Measurements from ENCODE around the gene OR7E24.
"Not testable (repeated sequence)": the region's sequence is repeated elsewhere in the genome, so short reads cannot be mapped to it uniquely, and the experiment has no call there.

OR7E24 gene

DNA sequence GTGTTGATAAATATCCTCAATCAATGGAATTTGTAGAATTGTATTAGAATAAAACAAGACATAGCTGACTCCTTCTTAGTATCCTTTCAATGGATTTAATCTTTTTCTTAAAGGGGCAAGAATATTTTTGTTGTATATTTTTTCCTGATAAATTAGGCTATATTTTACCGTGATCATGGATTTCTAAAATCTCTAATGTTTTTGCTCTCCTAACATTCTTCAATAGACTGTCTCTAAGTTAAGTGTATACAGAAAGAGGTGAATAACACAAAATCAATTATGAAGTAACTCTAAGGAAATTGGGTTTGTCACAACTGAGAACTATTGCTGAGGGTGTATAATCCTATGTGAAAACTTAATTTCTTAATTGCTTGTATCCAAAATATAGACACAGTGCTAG lies at the start of gene OR7E24:
TSS of gene OR7E24 (plus strand) at position 301 of the 400 bp plus-strand sequence. CDS start 114 bp downstream, outside the sequence.
- DNase-seq (ENCODE audit: low read depth in 2 of 2), result no peak

DNA sequence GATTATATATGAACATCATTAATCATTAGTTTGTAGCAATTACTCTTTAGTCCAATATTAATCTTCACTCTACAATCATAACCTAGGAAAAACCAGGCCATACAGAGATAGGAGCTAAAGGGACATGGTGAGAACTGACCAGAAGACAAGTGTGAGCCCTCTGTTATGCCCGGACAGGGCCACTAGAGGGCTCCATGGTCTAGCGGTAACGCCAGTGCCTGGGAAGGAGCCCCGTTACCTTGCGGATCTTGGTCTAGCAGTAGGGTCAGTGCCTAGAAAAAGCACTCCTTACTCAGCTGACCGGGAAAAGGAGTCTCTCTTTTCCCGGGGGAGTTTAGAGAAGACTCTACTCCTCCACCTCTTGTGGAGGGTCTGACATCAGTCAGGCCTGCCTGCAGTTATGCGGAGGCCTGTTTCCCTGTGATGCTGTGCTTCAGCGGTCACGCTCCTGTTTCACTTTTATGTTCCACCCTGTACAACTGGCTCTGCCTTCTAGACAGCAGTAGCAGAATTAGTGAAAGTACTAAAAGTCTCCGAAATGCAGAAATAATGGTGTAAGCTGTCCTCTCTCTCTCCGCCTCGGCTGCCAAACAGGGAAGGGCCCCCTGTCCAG lies 45.1 kb upstream of the OR7E24 start:
- DNase-seq (ENCODE audit: low read depth in 2 of 2), result peak; percentile 24 to 43

DNA sequence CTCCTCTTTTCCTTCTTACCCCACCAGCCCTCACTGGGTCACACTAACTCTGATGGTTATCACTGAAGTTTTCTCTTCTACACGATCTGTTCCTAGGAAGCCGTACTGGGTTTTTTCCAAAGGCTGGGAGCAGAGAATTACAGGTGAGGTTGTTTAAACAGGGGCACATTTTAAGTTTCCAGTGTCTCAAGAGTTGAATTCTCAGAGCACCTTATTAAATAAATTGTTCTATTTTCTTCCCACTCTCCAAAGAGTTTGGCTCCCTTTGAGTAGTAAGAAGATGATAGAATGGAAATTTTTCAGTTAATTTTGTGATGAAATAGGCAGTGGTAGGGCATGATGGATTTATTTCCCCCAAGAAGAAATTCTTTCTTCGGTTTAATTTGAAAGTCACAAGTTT lies 31.2 kb upstream of the OR7E24 start, which contains the start of gene OR7D4:
TSS of gene OR7D4 (minus strand) at position 101 of the 400 bp plus-strand sequence. CDS start 4,752 bp downstream, outside the sequence.
- DNase-seq (ENCODE audit: low read depth in 2 of 2), result no peak

DNA sequence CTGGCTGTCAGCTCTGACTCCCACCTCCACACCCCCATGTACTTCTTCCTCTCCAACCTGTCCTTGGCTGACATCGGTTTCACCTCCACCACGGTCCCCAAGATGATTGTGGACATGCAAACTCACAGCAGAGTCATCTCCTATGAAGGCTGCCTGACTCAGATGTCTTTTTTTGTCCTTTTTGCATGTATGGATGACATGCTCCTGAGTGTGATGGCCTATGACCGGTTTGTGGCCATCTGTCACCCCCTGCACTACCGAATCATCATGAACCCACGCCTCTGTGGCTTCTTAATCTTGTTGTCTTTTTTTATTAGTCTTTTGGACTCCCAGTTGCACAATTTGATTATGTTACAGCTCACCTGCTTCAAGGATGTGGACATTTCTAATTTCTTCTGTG lies 506 bp downstream of the OR7E24 start:
- DNase-seq (ENCODE audit: low read depth in 2 of 2), result no peak

DNA sequence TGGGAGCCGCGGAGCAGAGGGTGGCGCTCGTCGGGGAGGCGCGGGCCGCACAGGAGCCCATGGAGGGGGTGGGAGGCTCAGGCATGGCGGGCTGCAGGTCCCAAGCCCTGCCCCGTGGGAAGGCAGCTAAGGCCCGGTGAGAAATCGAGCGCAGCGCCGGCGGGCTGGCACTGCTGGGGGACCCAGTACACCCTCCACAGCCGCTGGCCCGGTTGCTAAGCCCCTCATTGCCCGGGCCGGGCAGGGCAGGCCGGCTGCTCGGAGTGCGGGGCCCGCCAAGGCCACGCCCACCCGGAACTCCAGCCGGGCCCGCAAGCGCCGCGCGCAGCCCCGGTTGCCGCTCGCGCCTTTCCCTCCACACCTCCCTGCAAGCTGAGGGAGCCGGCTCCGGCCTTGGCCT lies 32.8 kb downstream of the OR7E24 start:
- not testable (repeated sequence) for DNase-seq (ENCODE audit: low read depth in 2 of 2)

DNA sequence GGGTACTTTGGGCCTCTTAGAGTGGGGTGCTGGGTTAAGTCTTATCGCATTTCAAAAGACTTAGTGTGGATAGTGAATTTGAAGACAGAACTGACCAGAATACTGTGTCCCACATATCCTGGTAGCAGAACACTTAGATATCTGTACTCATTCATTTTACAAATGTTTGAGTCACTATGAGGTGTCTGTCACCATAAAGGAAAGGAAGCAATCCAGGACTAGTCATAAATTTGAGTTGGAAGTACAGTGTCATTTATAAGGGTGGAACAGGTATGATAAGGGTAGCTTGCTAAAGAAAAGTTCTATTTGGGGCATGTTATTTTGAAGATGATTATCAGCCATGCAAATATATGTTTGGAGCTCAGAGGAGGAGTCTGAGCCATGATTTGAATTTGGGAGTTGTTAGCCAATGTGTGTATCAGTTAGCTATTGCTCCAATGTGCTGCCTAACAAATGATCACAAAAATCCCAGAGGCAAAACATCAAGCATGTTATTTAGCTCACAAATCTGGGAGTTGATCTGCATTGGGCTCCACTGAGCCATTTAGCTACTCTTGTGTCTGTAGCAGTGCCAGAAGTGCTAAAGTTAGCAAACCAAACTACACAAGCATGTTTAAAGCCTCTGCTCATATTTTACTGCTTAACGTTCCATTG lies 38.6 kb downstream of the OR7E24 start:
- no peak for DNase-seq (ENCODE audit: low read depth in 2 of 2)

DNA sequence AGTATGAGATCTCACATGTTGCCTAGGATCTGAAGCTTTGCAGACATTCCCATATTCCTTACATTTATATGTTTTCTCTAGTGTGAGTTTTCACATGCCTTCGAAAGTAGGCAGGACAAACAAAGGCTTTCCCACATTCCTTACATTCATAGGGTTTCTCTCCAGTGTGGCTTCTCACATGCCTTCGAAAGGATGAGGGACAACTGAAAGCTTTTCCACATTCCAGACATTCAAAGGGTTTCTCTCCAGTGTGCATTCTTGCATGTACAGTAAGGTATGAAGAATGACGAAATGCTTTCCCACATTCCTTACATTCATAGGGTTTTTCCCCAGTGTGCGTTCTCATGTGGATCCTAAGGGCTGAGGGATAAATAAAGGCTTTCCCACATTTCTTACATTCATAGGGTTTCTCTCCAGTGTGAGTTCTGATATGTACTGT lies 44.7 kb downstream of the OR7E24 start:
- DNase-seq (ENCODE audit: low read depth in 2 of 2), result no peak

DNA sequence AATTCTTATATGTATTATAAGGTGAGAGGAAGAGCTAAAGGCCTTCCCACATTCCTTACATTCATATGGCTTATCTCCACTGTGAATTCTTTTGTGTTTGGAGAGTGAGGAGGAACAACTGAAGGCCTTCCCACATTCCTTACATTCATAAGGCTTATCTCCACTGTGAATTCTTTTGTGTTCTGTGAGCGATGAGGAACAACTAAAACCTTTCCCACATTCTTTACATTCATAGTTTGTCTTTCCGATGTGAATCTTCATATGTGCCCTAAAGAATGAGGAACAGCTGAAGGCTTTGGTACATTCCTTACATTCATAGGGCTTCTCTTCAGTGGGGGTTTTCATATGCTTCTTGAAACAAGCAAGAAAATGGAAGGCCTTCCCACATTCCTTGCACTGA lies 45.6 kb downstream of the OR7E24 start:
- DNase-seq (ENCODE audit: low read depth in 2 of 2), result no peak

Measured in stimulated activated CD8-positive, alpha-beta memory T cell treated with anti-CD3 and anti-CD28 coated beads, Interleukin-2, amount 100 ng/mL, for 1 hour (primary cell).